Type B pancreatic cell (in vitro differentiated cells): ENCODE data around the gene SRP72. TPM values are rescaled to one million over a fixed set of nuclear protein-coding genes. Genes with fewer than 3 reads are reported as not detected.

Source experiments
- DNase-seq: peaks from one replicate; pipeline ENCODE4 v3.0.0; 2021; ENCODE audit warnings: mixed read lengths; ENCODE audit not compliant: unreplicated experiment; ENCODE audit errors: extremely low spot score
- H3K27ac Mint-ChIP-seq: 2 replicates; pipeline ENCODE4 v1.8.0; 2021; ENCODE audit warnings: mild to moderate bottlenecking, mixed read lengths
- H3K27me3 Mint-ChIP-seq: 2 replicates; pipeline ENCODE4 v1.8.0; 2021; ENCODE audit warnings: mixed read lengths
- H3K36me3 Mint-ChIP-seq: 2 replicates; pipeline ENCODE4 v1.8.0; 2021; ENCODE audit warnings: mixed read lengths
- H3K4me1 Mint-ChIP-seq: one replicate; pipeline ENCODE4 v1.8.0; 2021; ENCODE audit warnings: mixed read lengths; ENCODE audit not compliant: unreplicated experiment
- H3K4me3 Mint-ChIP-seq: 2 replicates; pipeline ENCODE4 v1.8.0; 2021; ENCODE audit warnings: mild to moderate bottlenecking, mixed read lengths
- H3K9me3 Mint-ChIP-seq: 2 replicates; pipeline ENCODE4 v1.8.0; 2021; ENCODE audit warnings: mixed read lengths
- CTCF ChIP-seq: fragments of 200-600 bp; sonication (generic); conservative IDR thresholded peaks from 2 replicates; pipeline ENCODE4 v1.5.0; 2021; ENCODE audit warnings: antibody characterized with exemption, mild to moderate bottlenecking
- total RNA-seq: library from RNA; stranded (reverse); gene quantifications from 2 replicates; pipeline ENCODE4 v1.2.1, GENCODE V29; 2021; ENCODE audit warnings: low replicate concordance

The SRP72 gene
- total RNA-seq, 1 donor from 2014 or later: 108 TPM

- Mint-ChIP-seq H3K9me3 (no peaks in the 10 kb centered on the region), H3K4me3 (peak within 1 kb of the TSS; percentile 99), H3K4me1 (peaks cover 21% of the 10 kb centered on the region), H3K27ac (peak within 1 kb of the TSS; percentile 92), H3K36me3 (peaks cover 11% of the 10 kb centered on the region), H3K27me3 (no peaks in the 10 kb centered on the region)
- peak; percentile 99 for DNase-seq
- peak; percentile 37 for TF ChIP-seq CTCF
Measured at GRCh38 chr4:56435140-56435926, 32.1 kb upstream of the SRP72 start, which contains the start of gene PPAT. TSS of gene PPAT (minus strand) at chr4:56435615. CDS start at chr4:56435477, 138 bp downstream.

DNA sequence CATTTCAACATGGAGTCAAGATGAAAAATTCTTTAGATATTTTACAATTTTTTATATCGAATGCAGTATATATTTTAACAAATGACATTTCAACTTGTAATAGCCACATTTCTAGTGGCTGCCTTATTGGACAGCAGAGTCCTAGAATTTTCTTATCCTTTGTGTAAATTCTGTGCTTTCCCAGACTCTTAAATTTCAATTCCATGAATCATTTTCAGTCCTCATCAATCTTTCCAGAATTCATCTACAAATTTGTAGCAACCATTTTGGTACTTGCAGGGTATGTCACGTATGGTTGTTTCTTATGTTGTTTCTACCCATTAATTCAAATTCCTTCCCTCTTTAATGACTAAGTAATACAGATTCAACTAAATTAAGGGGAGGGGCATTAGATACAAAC, 28.7 kb upstream of the SRP72 start:
- H3K4me3 Mint-ChIP-seq: peak overlapping the region; percentile 63

GRCh38 chr4:56440983-56441382, 26.4 kb upstream of the SRP72 start:
- peaks cover 9% of the 10 kb centered on the region for H3K4me1 Mint-ChIP-seq
- no peaks in the 10 kb centered on the region for H3K9me3 Mint-ChIP-seq
- no peak for DNase-seq
- H3K27ac Mint-ChIP-seq: no peak overlapping the region
- no peaks in the 10 kb centered on the region for H3K27me3 Mint-ChIP-seq
- TF ChIP-seq CTCF: no peak
- H3K4me3 Mint-ChIP-seq: no peak overlapping the region
- peaks cover 22% of the 10 kb centered on the region for H3K36me3 Mint-ChIP-seq

More for the DNA sequence above, 28.7 kb upstream of the SRP72 start:
- Mint-ChIP-seq H3K27me3 (no peaks in the 10 kb centered on the region), H3K9me3 (no peaks in the 10 kb centered on the region), H3K27ac (no peak overlapping the region), H3K36me3 (peaks cover 10% of the 10 kb centered on the region), H3K4me1 (peaks cover 16% of the 10 kb centered on the region)
- no peak for DNase-seq
- TF ChIP-seq CTCF: no peak

GRCh38 chr4:56444719-56445118, 22.7 kb upstream of the SRP72 start:
- Mint-ChIP-seq H3K4me1 (peaks cover 3% of the 10 kb centered on the region), H3K9me3 (no peaks in the 10 kb centered on the region), H3K27me3 (no peaks in the 10 kb centered on the region), H3K36me3 (peaks cover 31% of the 10 kb centered on the region), H3K4me3 (no peak overlapping the region), H3K27ac (no peak overlapping the region)
- no peak for DNase-seq
- TF ChIP-seq CTCF: no peak

- Mint-ChIP-seq H3K36me3 (peaks cover 32% of the 10 kb centered on the region), H3K4me1 (no peaks in the 10 kb centered on the region), H3K9me3 (no peaks in the 10 kb centered on the region), H3K27ac (no peak overlapping the region), H3K27me3 (no peaks in the 10 kb centered on the region), H3K4me3 (no peak overlapping the region)
- no peak for TF ChIP-seq CTCF
- DNase-seq: no peak
Measured at GRCh38 chr4:56445699-56446098, 21.7 kb upstream of the SRP72 start.
